ENCODE measurements around the gene UPK1B. TPM values are rescaled to one million over a fixed set of nuclear protein-coding genes. Genes with fewer than 3 reads are reported as not detected.

Gene UPK1B
- total RNA-seq, 1 donor from 2014 or later = 15.6 TPM

DNA sequence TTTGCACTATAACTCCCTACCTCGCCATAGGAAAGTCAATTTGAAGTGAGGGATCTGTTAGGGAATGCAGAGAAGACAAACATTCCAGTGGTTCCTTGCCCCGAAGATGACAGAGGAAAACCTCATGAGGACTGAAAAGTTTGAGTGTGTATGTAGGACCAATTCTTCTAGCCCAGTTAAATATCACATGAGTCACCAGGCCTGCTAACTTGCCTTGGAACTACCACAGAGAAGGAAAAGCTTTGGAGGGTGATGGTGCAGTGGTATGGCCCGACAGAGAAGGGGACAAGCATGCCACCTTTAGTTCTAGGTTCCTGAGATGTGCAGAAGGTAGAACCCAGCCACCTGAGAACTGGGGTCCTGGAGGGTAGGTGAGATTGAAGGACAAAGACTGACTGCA, 2.6 kb upstream of the UPK1B start:
- Histone ChIP-seq H3K36me3 (ENCODE audit: control insufficient read depth, insufficient read depth, low read length) (no peaks in the 10 kb centered on the region), H3K4me3 (ENCODE audit: low read depth, low read length) (no peak overlapping the region), H3K27me3 (ENCODE audit: control insufficient read depth, insufficient read depth, low read length) (no peaks in the 10 kb centered on the region)
- no peak for DNase-seq (ENCODE audit: low read depth)
- TF ChIP-seq, protein P1, sequence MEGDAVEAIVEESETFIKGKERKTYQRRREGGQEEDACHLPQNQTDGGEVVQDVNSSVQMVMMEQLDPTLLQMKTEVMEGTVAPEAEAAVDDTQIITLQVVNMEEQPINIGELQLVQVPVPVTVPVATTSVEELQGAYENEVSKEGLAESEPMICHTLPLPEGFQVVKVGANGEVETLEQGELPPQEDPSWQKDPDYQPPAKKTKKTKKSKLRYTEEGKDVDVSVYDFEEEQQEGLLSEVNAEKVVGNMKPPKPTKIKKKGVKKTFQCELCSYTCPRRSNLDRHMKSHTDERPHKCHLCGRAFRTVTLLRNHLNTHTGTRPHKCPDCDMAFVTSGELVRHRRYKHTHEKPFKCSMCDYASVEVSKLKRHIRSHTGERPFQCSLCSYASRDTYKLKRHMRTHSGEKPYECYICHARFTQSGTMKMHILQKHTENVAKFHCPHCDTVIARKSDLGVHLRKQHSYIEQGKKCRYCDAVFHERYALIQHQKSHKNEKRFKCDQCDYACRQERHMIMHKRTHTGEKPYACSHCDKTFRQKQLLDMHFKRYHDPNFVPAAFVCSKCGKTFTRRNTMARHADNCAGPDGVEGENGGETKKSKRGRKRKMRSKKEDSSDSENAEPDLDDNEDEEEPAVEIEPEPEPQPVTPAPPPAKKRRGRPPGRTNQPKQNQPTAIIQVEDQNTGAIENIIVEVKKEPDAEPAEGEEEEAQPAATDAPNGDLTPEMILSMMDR (IDR thresholded peaks at IDR 0.05; ENCODE audit: insufficient read depth, low read length, poor library complexity, severe bottlenecking) = no peak

DNA sequence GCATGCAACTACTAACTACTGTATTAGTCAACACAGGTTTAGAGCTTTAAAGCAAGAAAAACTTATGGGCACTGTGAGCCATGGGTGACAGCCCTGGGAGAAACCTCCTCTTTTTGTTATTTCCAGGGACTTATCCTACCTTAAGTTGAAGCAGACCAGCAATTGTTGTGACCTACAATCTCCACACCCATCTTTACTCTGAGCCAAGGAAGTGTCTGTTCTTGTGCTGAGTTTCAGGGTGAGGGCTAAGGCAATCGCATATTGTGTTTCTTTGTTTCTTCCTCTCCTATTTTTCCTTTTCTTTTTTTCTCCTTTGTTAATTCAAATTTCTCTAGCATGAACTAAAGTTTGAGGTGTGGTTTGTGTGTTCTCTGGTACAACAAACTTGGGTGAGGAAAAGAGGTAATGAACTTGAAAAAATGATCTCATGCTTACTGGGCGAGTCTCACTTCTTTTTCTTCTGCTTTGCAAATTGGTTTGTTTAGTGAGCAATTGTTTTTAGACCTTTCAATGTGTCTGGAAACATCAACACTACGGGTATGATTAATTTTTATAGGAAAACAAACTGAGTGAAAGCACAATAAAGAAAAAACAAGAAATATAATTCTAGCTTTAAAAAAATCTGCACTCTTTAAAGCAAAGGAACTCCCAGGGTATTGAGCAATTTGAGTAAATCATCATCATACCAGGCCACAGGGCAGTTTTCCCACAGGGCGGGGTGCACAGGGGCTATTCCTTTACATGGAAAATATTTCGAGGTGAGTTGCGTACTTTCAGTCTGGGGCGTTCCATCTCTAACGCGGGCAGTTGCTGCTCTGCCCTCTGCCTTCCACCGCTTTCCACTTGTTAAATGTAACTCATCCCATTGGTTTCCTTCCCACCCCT, 2.7 kb downstream of the UPK1B start:
- TF ChIP-seq, protein P1 (IDR thresholded peaks at IDR 0.05; ENCODE audit: insufficient read depth, low read length, poor library complexity, severe bottlenecking) = no peak
- H3K27me3 ChIP-seq (ENCODE audit: control insufficient read depth, insufficient read depth, low read length) = no peaks in the 10 kb centered on the region
- DNase-seq (ENCODE audit: low read depth) = no peak
- H3K36me3 ChIP-seq (ENCODE audit: control insufficient read depth, insufficient read depth, low read length) = no peaks in the 10 kb centered on the region
- H3K4me3 ChIP-seq (ENCODE audit: low read depth, low read length) = no peak overlapping the region

DNA sequence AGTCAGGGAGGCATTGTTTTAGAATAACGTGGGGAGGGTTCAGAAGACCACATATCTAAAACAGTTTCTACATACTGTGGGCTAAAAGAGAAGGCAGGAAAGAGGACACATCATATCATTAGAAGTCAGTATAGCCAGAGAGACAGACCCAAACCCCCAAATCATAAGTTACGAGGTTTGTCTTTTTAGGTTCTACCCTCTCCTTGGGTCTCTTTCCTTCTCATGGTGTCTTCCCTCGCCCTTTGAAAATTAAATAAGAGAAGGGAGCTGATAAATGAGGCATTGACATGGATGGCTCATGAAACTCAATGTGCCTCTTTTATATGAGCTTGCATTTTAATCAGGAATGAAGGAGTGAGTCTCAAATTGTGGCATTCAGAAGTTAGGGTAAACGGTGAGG, 3.4 kb downstream of the UPK1B start:
- Histone ChIP-seq H3K4me3 (ENCODE audit: low read depth, low read length) (no peak overlapping the region), H3K27me3 (ENCODE audit: control insufficient read depth, insufficient read depth, low read length) (no peaks in the 10 kb centered on the region), H3K36me3 (ENCODE audit: control insufficient read depth, insufficient read depth, low read length) (no peaks in the 10 kb centered on the region)
- TF ChIP-seq, protein P1 (IDR thresholded peaks at IDR 0.05; ENCODE audit: insufficient read depth, low read length, poor library complexity, severe bottlenecking) = no peak
- no peak for DNase-seq (ENCODE audit: low read depth)

DNA sequence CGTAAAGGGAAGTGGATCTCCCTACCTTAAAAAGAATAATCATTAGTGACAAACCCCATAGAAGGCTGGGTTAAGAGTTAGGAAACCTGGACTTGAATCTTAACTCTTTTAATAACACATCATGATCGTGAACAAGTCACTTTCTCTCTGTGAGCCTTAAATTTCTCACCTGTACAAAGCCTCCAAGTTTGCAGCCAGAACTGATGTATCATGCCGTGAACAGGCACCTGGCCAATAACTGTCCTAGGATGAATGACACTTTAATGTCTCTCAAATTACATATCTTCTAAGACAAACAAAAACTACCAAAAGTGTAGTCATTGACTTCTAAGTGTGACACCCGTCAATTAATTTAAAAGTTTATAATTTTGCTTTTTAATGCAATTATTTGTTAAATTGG, 3.9 kb downstream of the UPK1B start:
- Histone ChIP-seq H3K36me3 (ENCODE audit: control insufficient read depth, insufficient read depth, low read length) (no peaks in the 10 kb centered on the region), H3K4me3 (ENCODE audit: low read depth, low read length) (no peak overlapping the region), H3K27me3 (ENCODE audit: control insufficient read depth, insufficient read depth, low read length) (no peaks in the 10 kb centered on the region)
- no peak for DNase-seq (ENCODE audit: low read depth)
- TF ChIP-seq, protein P1 (IDR thresholded peaks at IDR 0.05; ENCODE audit: insufficient read depth, low read length, poor library complexity, severe bottlenecking) = no peak

DNA sequence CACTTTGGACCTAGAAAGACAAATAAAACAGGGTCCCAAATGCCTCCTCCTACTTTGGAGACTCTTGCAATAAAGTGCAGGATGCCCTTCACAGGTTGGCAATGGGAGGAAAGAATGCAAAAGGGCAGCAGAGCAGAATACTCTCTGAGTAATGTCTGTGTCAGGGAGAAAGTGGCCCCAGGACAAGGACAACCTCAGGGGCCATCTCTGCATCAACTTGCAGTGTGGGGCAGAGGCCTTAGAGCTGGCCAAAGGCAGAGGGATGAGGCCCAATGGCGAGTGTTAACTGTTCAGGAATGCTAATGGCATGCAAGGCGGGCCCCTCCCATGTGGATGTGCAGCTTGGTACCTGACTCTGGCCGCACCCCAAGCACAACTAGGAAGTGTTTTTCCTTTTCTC, 8.4 kb downstream of the UPK1B start:
- H3K27me3 ChIP-seq (ENCODE audit: control insufficient read depth, insufficient read depth, low read length) = no peaks in the 10 kb centered on the region
- H3K36me3 ChIP-seq (ENCODE audit: control insufficient read depth, insufficient read depth, low read length) = no peaks in the 10 kb centered on the region
- no peak for DNase-seq (ENCODE audit: low read depth)
- H3K4me3 ChIP-seq (ENCODE audit: low read depth, low read length) = no peak overlapping the region
- TF ChIP-seq, protein P1 (IDR thresholded peaks at IDR 0.05; ENCODE audit: insufficient read depth, low read length, poor library complexity, severe bottlenecking) = no peak

DNA sequence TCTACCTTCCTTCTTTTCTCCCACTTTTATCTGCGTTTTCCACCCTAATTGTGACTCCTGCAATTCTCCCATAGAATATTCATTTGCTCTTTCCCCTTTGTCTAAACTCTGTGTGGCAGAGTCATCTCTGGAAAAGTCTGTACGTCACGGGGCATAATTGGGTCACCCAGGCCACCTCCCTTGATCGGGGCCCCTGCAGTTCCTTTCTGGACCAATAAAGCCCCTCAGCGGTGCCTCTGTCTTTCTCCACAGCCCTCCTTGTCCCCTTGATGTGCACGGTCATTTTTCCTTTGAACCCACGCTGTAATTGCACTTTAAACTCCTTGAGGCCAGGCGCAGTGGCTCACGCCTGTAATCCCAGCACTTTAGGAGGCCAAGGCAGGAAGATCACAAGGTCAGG, 10.7 kb downstream of the UPK1B start:
- TF ChIP-seq, protein P1 (IDR thresholded peaks at IDR 0.05; ENCODE audit: insufficient read depth, low read length, poor library complexity, severe bottlenecking) = no peak
- H3K36me3 ChIP-seq (ENCODE audit: control insufficient read depth, insufficient read depth, low read length) = no peaks in the 10 kb centered on the region
- no peak overlapping the region for H3K4me3 ChIP-seq (ENCODE audit: low read depth, low read length)
- no peaks in the 10 kb centered on the region for H3K27me3 ChIP-seq (ENCODE audit: control insufficient read depth, insufficient read depth, low read length)
- DNase-seq (ENCODE audit: low read depth) = no peak
